HG02938 (cell line): ENCODE data around the gene NOPCHAP1.

Experiments used
- ATAC-seq: cut with Tn5 transposase; IDR thresholded peaks from one replicate; pipeline ENCODE4 v1.9.1; 2021; ENCODE audit warnings: mild to moderate bottlenecking, moderate library complexity; ENCODE audit not compliant: unreplicated experiment

NOPCHAP1 gene

DNA sequence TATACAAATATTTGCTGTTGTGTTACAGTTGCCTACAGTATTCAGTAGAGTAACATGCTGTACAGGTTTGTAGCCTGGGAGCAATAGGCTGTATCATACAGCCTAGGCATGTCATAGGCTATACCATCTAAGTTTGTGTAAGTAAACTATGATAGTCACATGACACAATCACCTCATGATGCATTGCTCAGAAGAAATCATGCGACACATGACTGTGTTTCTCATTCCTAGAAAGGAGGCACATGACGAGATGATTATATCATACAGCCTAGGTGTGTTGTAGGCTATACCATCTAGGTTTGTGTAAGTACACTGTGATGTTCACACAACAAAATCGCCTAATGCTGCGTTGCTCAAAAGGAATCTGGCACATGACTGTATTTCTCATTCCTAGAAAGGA is 31.9 kb downstream of the NOPCHAP1 start:
- no peak for ATAC-seq

DNA sequence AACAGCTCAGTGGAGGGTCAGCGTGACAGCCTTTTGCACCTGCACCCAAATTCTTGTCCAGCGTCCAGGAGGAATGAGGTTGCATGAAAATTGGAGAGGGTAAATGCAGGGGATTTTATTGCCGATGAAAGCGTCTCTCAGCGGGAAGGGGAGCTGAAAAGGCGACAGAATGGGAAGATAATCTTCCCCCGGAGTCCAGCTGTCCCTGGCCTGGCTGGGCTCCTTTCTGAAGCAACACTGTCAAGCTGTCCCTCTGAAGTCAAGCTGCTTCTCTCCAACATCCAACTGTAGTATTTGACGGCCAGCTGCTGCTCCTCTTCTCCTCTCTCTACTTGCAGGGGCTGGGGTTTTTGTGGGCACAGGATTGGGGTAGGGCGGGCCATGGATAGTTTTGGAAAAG is 32.7 kb downstream of the NOPCHAP1 start:
- ATAC-seq: no peak

DNA sequence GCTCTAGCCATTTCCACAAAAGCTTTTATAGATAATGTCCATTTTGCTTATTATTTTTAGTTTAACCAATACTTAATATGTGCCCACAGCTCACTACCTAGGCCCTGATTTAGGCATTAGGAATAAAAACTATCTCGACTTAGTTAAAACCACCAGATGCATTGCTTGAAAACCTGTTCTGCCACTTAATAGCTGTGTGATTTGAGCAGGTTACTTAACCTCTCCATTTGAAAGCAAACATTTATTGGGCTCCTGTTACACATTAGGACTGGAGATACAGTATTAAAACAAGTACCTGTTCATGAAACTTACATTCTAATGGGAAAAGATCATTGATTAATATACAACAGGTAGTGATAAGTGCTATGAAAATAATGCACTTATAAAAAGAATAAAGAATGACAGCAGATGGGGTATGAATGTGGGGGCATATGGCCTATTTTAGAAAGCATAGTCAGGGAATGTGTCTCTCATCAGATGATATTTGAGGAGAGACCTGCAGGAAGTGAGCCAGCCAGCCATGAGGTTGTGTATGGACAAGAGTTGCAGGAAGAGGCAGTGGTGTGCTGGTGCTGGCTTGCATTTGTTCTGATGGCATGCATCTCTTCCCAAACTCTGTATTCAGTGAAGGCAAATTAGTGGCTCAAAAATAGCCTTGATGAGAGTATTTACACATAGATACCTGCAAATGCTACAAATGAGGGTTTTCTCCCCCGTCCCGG is 34.3 kb downstream of the NOPCHAP1 start:
- ATAC-seq: no peak

DNA sequence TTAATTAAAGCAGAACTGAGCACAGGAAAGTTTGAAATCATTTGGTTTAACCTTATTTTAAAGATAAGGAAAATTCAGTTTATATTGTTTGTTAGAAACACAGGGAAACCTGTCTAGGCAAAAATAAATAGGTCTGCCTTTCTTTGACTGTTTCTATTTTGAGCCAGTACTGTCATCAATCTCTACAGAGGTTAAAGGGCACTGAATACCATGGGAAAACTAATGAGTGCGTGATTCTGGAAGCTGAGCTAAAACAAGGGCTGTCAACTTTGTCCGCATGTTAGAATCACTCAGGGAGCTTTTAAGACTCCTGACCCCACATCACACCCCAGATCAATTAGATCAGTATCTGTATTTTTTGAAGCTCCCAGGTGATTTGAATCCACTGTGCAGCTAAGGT is 38.8 kb downstream of the NOPCHAP1 start:
- ATAC-seq: no peak

DNA sequence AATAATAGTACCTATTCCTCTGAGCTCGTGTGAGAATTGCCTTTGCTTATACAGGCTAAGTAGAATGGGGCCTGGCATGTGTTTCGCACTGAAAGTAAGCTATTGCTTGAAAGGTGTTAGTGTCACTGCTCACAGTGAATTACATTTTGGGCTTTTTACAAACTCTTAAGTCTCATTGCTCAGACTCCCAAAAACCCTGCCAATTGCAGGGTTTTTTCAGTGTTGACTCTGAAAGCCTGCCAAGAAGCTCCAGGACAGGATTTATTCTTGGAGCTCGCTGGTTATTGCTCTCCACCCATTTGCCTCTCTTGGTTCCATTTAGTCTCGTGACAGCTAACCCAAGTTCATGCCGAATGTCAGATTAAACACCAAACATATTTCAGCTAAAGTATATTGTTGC is 39.8 kb downstream of the NOPCHAP1 start:
- ATAC-seq: no peak

DNA sequence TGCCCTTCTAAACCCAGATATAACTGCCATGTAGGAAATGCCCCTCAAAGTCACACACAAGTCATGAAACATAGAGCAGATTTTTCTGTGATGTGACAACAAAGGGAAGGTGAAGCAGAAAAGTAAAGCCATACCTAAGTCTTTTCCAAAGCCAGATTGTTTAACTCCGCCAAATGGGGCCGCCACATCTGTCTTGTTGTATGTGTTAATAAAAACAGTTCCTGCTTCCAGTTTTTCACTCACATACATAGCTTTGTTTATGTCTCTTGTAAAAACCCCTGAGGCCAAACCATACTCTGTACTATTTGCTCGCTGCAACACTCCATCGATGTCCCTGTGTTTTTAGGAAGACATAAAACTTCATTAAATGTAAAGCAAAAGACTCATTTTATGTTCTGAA is 40.3 kb downstream of the NOPCHAP1 start:
- ATAC-seq: no peak

DNA sequence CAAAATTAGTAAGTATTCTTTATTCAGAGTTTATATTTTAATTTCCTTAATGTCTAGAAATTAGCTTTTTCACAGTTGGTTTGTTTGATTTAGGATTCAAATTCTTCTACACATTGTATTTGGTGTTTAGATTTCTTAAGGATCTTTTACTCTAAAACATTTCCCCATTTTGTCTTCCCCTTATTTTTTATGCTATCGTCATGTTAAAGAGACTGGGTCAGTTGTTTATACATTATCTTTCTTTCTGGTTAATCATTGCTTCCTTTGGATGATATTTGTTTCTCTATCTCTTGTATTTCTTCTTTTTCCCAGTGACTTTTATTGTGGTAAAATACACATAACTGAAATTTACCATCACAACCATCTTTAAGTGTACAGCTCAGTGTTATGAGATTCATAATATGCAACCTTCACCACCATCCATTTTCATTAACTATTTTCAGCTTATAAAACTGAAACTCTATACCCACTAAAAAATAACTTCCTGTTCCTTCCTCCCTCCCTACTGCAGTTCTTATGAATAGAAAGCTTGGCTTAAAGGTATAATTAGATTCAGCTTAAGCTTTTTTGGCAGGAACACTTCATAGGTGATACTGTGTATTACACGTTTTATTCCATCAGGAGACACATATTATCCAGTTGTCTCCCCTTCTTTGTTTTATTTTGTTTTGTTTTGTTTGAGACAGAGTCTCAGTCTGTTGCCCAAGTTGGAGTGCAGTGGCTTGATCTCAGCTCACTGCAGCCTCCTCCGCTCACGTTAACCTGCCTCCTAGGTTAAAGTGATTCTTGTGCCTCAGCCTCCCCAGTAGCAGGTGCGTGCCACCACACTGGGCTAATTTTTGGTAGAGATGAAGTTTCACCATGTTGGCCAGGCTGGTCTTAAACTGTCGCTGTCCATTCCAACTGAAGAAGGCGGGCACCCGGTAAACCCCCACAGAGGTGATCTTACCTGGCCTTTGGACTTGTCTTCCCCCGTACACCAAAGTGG is 45.0 kb downstream of the NOPCHAP1 start:
- ATAC-seq: peak; percentile 92

DNA sequence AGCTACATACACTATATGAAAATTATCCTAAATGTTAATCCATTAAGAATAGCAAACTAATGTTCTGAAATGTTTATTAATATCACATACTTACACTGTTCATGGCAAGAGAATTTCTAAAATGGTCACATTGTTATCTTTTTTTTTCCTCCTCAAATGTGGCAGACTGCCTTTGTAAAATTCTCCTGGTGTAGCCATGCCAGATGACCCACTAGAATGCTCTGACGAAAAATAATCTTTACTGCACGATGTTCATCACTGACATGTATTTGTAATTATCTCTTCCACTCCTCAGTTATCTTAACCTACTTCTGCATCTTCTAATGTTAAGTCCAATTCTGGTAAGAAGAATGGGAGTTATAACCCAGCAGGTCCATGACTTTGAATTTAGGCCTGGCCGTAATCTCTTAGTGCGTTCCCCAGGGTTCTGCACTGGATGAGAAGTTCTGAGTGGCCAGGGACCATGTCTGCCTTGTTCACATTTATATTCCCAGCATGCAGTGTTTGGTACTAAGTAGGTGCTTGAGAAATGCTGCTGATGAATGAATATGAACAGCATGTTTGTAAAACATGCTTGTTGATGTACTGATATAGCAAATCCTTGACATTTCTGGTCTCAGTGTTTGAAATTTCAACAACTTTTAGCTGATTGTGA is 46.7 kb downstream of the NOPCHAP1 start:
- ATAC-seq: no peak

DNA sequence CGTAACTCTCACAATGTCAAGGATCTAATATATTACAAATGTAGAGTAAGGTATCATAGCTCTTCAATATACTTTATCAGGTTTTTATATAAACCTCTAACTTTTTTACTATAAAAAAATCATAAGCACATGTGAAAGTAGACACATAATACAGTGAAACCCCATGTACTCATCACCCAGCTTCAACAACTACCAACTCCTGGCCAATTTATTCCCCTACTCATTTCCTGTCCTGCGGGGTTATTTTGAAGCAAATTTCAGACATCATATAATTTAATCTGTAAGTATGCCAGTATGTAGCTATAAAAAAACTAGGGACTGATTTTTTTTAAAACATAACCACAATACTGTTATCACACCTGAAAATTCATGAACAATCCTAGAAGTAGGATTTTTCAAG is 47.7 kb downstream of the NOPCHAP1 start:
- no peak for ATAC-seq
